22Rv1 (cell line): ENCODE results near the gene CAPZB.

Source experiments
- H3K27ac ChIP-seq: fragments of 450-650 bp; 2 replicates; pipeline ENCODE4 v1.5.1; 2017
- ZFX ChIP-seq: fragments of 450-650 bp; IDR thresholded peaks from 2 replicates; pipeline ENCODE4 v1.6.1; 2017; ENCODE audit warnings: antibody characterized with exemption, borderline replicate concordance
- TF ChIP-seq, protein P1 (sequence below): fragments of 450-650 bp; IDR thresholded peaks from 2 replicates; pipeline ENCODE4 v1.5.1; 2017; ENCODE audit warnings: mild to moderate bottlenecking

The CAPZB gene

DNA sequence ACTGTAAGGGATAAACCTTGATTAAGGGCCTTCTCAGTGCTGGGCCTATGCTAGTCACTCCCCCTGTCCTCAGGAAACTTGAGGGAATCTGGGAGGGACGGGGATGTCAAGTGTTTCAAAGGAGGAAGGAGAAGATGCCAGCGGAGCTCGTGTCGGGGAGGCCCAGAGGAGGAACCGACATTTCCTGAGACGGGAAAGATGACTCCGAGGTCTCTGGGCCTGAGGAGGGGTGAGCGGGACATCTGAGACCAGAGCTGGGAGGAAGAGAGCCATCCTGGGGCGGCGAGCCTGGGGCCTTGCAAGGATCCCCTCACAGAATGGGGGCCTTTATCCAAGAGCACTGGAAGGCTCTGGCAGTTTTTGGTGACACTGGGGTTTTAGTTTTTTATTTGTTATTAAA, 162.9 kb downstream of the CAPZB start:
- H3K27ac ChIP-seq = no peak overlapping the region
- TF ChIP-seq, protein P1, sequence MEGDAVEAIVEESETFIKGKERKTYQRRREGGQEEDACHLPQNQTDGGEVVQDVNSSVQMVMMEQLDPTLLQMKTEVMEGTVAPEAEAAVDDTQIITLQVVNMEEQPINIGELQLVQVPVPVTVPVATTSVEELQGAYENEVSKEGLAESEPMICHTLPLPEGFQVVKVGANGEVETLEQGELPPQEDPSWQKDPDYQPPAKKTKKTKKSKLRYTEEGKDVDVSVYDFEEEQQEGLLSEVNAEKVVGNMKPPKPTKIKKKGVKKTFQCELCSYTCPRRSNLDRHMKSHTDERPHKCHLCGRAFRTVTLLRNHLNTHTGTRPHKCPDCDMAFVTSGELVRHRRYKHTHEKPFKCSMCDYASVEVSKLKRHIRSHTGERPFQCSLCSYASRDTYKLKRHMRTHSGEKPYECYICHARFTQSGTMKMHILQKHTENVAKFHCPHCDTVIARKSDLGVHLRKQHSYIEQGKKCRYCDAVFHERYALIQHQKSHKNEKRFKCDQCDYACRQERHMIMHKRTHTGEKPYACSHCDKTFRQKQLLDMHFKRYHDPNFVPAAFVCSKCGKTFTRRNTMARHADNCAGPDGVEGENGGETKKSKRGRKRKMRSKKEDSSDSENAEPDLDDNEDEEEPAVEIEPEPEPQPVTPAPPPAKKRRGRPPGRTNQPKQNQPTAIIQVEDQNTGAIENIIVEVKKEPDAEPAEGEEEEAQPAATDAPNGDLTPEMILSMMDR = no peak
- TF ChIP-seq ZFX = no peak

DNA sequence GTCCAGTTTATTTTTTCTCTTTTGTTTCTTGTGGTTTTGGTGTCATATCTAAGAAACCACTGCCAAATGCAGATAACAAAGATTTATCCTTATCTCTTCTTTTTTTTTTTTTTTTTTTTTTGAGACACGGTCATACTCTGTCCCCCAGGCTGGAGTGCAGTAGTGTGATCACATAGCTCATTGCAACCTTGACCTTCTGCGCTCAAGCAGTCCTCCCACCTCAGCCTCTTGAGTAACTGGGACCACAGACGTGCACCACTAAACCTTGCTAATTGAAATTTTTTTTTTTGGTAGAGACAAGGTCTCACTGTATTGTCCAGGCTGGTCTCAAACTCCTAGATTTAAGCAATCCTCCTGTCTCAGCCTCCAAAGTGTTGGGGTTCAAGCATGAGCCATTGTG, 164.3 kb downstream of the CAPZB start:
- TF ChIP-seq, protein P1 = no peak
- TF ChIP-seq ZFX = no peak
- H3K27ac ChIP-seq = no peak overlapping the region

DNA sequence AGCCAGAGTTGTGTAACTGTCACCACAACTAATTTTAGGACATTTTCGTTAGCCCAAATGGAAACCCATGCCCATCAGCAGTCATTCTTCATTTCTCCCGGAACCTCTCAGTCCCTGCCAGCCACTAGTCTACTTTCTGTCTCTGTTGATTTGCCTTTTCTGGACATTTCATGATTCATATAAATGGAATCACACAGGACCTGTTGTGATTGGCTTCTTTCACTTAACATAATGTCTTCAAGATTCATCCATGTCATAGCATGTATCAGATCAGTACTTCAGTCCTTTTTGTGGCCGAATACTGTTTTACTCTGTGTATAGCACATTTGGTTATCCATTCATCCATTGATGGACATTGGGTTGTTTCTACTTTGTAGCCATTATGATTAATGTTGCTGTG, 166.1 kb downstream of the CAPZB start:
- TF ChIP-seq, protein P1 = no peak
- no peak for TF ChIP-seq ZFX
- H3K27ac ChIP-seq = no peak overlapping the region

DNA sequence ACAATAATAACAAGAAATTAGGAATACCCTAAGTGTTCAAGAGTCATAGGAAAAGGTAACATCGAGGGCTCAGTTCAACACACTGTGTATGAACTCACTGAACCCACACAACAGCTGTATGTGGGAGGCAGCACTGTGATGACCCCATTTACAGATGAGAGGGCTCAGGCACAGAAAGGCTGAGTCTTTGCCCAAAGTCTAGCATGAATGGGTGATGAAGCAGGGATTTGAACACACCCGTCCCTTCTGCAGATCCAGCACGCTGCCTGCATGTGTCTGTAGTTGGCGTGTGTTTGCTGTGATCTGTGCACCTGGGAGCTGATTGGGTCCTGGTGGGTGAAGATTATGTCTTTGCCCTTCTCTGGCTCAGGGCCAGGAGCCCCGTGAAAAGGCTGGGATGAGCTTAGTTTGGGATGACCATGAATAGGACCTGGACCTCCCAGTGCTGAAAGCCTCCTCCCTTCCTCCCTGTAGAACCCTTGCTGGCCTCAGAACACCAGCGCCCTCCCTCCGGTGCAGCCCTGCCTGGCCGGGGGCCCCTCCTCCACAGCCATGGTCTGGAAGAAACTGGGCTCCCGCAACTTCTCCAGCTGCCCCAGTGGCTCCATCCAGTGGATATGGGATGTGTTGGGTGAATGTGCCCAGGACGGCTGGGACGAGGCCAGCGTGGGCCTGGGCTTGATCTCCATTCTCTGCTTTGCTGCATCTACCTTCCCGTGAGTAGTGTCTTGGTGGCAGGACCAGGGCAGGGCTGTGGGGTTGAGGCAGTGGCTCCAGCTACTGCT, 168.0 kb downstream of the CAPZB start:
- H3K27ac ChIP-seq = no peak overlapping the region
- no peak for TF ChIP-seq ZFX
- TF ChIP-seq, protein P1 = no peak

DNA sequence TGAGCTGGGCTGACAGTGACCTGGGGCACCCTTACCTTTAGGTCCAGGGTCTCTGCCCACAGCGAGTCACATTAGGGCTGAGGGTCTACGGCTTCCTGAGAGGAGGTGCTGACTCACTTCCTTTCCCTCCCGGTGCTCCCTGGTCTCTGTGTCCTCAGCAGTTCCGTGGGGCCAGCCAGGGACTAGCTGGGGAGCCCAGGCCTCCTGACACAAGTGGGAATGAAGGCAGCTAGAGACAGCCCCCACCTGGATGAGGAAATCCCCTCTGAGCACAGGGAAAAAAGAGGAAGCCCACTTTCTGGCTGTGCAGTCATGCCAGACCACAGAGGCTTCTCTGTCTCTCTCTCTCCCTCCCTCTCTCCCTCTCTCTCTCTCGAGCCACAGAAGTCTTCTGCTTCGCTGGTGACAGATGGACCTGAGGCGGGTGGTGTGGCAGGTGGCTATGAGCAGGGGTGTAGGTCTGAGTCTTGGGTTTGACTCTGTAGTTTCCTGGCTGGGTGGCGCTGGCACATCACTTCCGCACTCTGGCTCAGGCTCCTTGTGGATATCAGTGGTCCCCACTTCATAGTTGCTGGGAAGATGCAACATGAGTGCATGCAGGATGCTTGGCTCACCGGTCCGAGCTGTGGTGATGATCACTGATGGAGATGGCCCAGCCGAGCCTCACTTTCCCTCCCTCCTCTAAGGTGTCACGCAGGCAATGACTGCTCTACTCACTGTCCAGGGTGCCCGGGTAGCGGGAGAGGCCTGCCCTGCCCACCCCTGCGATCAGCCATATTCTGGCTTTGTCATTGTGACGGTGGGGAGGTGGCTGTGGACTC, 169.8 kb downstream of the CAPZB start:
- H3K27ac ChIP-seq = no peak overlapping the region
- no peak for TF ChIP-seq ZFX
- TF ChIP-seq, protein P1 = no peak

DNA sequence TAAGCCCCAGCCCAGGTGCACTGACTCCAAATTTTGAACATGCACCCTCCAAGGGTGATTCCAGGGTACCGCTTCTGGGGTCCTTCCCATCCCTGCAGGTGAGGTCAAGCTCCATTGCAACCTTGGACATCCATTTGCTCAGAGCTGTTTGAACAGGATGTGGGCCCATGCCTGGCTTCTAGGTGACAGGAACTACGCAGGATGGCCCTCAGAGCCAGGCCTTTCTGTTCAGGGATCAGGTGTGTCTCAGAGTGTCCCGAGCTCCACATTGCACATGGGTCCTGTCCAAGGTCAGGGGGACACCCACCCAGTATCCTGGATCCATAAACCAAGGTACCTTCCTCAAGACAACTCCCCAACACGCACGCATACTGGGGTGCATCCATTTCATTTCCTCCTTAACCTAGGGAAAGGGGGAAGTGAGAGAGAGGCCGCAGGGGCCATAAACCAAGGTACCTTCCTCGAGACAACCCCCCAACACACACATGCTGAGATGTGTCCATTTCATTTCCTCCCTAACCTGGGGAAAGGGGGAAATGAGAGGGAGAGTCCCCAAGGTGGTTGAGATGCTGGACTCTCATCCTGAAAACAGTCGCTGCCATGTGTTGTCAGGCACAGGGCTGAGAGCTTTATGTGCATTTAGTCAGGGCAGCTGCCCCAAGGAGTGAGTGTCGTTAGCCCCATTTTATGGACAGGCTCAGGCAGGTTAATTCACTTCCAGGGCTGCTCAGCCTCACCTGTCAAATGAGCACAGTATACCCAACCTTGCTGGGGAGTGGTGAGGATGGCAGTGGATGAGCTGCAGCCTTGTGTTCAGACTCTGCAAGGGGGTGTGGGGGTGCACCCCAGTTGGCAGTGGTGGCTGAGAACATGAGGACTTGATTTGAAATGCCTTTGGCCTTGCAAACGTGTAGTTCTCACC, 171.1 kb downstream of the CAPZB start:
- no peak overlapping the region for H3K27ac ChIP-seq
- TF ChIP-seq, protein P1 = no peak
- TF ChIP-seq ZFX = no peak
